Putamen (tissue), 1 donor: ENCODE results near the gene PUS10.
"Not testable (repeated sequence)": the region's sequence is repeated elsewhere in the genome, so short reads cannot be mapped to it uniquely, and the experiment has no call there.

Experiments
- DNase-seq: peaks from one replicate; pipeline ENCODE4 v3.0.0-alpha.2; 2016; ENCODE audit warnings: low spot score

Gene PUS10

DNA sequence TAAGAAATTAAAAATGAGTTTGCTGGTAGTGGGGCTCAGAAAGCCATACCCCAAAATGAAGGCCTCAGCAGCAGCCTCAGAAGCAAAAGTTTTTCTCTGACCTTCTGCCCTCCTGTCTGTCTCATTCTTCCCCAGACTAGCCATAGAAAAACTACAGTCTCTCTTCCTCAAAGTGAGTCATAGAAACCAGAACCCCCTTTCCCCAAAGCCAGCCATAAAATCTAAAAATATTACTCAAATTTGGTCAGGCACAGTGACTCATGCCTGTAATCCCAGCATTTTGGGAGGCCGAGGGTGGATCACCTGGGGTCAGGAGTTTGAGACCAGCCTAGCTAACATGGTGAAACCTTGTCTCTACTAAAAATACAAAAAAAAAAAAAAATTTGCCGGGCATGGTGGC lies 5.8 kb downstream of the PUS10 start:
- not testable (repeated sequence) for DNase-seq

DNA sequence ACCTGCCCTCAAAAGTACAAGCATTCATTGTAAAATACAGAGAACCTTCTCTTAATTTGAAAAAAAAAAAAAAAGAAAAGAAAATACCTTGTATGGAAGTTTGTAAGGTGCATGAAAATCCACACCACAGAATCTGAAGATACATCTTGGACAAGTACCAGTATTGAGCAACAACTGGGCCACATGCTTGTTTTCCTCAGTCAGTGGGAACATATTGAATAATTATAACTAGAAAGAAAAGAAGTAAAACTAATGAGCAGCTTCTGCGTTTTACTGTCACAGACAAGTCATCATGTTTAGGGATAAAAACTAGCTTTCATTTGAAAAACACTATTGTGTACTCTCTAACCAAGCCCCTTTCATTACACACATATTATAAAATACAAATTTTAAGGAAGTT lies 6.4 kb downstream of the PUS10 start:
- DNase-seq, result no peak

DNA sequence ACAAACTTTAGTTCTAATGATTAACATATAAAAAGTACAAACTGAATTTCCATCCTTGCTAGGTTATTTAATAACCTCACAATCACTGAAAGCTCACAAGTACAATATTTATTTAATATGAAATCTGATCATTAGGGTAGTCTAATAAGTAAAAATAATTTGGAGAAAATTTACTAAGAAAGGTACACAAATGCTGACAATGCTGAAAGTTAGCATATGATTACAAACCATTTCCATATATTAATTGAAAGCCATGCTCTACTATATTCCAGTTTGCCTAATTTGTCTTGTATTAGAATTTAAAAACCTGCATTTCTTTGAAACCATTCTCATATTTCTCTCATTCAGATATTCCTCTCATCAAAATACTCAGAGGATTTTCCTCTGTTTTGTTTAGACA lies 8.7 kb downstream of the PUS10 start:
- DNase-seq, result no peak

DNA sequence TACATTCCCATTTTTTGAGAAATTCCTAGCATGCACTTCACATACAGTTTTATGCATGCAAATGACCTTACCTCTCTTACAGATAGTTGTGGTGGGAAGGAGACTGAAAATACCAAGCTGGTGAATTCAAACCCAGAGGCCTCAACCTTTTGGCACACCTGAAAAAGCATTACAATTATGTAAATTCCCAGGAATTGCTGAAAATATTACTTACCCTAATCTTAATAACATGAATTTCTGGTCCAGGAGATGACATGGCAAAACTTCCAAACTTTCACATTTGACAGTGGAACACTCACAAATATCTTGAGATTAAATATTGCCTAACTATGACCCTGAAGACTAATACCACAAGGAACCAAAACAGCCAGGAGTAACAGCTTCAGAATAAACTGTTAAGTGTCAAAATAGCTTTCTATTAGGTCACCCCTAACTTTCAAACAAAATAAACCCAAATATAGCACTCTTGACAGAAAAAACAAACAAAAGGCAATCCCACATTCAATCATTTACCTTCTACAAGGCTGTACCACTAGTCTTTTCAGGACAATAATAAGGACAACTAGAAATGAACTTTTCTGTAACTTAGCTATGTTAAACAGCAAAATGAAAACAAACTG lies 11.5 kb downstream of the PUS10 start:
- no peak for DNase-seq

DNA sequence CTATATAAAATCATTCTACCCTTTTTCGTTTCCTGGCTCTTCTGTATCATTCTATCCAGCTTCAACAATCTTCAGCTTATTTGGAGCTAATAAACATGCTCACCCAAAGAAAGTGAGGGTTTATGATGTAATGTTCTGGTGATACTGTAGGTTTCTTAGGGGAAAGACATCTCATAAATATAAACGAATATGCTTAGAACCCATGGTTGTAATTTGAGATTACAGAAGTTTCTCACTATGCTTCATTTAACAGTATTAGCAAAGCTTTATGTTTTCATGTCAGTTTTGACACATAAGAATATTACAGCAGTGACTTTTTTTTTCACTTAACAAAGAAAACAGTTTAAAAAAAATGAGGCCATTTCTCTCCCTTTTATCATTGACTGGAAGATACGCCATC lies 12.3 kb downstream of the PUS10 start:
- DNase-seq, result no peak

DNA sequence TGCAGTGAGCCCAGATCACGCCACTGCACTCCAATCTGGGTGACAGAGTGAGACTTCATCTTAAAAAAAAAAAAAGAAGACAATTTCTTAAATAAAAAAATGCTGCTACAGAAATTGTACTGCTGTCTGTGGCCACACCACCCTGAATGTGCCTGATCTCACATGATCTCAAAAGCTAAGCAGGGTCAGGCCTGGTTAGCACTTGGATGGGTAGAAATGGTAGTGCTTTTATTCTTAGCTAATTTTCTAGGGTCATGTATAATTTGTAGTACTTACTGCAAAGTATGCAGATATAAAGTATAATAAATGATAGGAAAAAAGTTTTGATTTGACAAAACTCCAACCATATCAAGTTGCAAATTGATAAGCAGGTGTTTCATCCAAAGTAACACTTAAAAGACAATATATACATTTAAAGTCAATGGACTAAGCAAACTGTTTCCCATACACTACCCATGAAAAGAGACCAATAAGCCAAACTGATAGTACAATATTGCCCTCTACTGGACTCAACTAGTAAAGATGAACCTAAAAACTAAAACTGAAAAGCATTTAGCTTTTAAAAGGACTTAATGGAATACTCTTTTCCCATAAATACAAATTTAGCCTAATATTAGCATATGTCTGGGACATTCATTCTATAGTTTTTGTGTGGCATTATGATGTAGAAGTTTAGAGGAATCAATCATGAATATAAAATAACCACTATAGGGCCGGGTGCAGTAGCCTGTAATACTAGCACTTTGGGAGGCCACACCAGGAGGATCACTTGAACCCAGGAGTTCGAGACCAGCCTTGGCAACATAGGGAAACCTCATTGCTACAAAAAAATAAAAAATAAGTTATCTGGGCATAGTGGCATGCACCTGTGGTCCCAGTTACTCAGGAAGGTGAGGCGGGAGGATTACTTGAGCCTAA lies 19.2 kb downstream of the PUS10 start:
- DNase-seq, result peak; percentile 12

DNA sequence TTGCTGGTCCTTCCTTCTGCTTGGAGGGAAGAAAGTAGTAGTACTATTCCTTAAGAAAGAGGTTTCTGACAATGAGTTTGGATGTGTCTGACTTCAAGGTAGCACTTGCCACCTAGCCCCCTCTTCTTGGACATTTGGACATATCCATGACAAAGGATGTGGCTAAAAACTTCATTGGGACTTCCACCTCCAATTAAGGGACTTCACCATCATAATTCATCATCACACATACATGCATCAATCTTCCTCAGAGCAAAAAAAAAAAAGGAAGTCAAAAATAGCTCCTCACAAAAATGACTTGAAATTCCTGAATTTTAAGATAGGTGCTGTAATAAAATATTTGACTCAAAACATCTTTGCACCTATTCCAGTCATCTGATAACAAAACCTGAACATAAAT lies 23.9 kb downstream of the PUS10 start:
- no peak for DNase-seq

DNA sequence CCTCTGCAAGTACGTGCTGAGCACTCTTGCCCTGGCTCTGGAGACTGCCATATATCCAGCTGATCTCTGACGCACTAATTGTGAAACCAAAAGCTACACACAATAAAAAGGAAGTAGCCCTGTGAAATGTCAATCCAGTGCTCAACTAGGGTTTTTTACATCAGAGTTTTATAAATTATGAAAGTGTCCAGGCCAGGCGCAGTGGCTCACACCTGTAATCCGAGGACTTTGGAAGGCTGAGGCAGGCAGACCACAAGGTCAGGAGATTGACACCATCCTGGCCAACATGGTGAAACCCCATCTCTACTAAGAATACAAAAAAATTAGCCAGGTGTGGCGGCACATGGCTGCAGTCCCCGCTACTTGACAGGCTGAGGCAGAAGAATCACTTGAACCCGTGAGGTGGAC lies 25.1 kb downstream of the PUS10 start:
- DNase-seq, result peak; percentile 24

DNA sequence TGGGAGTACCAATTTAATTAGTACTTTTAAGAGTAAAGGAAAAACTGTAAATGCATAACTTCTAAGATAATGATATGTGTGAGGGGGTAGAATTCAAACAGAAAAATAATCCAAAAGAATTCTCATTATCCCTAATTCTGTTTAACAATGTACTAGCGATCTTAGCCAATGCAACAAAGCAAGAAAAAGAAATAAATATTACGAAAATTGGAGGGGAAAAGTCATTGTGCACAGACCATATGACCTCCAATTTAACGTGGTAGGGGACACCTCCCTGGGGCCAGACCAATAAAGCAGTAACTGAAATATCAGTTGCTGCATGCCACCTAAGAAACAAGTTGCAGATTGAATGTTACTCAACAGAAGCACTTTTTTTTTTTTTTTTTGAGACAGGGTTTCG lies 26.4 kb downstream of the PUS10 start:
- no peak for DNase-seq

DNA sequence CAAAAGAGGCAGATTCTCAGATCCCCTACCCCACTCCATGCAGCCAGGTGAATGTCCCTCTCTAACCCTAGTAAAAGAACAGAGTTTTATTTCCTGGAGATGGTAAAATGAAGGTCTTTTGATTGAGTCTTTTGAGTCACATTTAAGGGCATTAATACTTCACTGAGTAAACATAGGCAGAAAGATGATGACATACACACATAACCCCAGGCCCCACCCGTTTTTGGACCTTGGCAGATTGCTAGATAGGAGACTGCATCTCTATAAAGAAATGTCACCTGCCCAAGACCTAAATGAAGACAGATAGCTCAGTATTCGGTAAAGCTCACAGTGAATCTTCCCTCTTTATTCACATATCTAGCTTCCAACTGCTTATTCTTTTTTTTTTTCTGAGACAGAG lies 28.8 kb downstream of the PUS10 start:
- no peak for DNase-seq

DNA sequence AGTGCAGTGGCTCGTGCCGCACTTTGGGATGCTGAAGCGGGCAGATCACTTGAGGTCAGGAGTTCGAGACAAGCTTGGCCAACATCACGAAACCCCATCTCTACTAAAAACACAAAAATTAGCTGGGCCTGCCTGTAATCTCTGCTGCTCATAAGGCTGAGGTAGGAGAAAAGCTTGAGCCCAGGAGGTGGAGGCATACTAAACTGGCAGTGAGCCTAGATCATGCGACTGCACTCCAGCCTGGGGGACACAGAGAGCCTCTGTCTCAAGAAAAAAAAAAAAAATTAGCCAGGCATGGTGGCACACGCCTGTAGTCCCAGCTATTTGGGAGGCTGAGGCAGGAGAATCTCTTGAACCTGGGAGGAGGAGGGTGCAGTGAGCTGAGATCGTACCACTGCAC lies 30.4 kb downstream of the PUS10 start:
- not testable (repeated sequence) for DNase-seq

DNA sequence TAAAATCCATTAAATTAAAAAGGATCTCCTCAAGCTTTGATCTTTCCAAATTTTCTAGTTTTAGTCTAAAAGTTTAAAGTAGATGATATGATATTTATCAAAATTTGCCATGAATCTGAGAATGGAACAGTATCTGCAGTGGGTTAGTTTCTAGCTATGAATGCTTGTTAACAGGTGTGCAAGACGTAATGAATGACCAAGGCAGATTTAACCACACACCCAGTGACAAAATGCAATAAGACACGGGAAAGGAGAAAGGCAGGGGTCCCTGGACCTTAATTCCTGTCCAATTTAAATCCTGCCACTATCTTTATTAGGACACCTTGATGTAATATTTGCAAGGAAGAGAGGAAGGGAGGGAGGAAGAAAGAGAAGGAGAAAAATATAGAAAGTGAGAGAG lies 31.0 kb downstream of the PUS10 start:
- no peak for DNase-seq

DNA sequence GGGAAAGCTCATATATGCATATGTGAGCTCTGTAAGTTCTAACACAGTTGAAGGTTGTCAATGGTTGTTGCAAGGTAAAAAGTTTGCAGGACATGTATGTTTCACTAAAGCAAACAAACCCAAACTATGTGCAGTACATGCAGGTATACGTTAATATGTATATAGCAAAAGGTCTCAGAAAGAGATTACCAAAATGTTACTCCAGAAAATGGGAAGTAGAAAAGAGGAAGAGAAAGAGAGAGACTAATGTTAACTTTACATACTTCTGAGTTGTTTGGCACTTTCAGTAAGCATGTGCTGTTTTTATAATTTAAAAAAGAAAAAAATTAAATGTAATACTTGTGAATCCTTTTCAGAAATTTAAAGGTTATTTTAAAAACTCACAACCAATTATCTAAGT lies 33.3 kb downstream of the PUS10 start:
- DNase-seq, result no peak

DNA sequence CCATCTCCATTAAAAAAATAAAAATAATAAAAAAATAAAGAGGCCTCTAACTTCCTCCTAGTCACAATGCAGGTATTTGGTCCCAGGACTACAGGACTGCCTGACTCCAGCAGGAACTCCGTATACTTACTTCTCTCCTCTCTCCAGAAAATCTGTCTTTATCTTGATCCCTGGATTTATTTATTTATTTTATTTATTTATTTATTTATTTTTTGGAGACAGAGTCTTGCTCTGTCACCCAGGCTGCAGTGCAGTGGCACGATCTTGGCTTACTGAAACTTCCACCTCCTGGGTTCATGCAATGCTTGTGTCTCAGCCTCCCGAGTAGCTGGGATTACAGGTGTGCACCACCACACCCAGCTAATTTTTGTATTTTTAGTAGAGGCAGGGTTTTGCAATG lies 36.0 kb downstream of the PUS10 start:
- DNase-seq, result not testable (repeated sequence)

DNA sequence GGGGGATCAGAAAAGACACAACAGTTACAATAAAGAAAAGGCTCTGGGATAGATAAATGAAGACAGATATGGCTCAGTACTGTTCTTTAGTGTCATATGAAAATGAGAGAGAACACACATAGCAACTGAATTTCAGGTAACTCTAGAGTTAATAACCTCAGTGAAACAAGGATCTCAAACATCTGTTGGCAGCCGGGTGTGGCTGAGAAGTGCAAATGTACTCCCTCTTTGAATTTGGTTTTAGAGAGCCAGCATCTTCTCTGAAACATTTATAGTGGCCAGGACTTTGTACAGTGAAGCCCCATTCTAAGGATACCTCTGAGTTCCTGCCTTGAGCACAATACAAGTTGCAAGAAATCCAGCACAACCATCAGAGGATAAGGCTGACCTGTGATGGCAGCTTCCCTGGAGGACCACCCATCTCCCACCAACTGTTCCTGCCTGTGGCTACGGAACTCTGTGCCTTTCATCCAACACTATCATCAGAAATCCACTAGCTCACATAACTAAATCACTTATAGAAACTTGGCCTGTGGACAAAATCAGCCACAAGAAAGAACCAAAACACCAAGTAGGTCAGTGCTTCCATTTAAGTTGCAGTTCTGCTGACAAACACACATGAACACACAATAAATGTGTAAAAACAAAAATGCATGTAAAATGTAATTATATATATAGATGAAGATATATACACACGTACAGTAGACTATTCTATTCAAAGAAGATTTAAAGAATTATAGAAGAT lies 37.8 kb downstream of the PUS10 start:
- no peak for DNase-seq

DNA sequence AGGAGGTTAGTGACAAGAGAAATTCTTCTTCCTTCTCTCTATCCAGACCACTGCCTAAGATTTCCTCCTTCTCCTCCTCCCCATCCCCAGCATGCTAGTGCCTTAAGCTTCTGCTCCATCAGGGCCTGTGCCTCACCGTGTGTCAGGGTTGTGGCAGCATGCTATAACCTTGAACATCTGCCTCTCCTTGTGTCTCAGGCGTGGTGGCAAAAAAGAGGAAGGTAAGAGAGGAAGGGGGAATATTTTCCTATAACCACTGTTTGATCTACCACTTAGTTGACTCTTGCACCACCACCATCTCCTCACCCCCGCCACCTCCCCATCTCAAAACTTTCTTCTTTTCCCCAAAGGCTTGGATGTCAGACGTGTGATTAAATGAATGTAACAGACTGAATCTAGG lies 38.8 kb downstream of the PUS10 start:
- no peak for DNase-seq

DNA sequence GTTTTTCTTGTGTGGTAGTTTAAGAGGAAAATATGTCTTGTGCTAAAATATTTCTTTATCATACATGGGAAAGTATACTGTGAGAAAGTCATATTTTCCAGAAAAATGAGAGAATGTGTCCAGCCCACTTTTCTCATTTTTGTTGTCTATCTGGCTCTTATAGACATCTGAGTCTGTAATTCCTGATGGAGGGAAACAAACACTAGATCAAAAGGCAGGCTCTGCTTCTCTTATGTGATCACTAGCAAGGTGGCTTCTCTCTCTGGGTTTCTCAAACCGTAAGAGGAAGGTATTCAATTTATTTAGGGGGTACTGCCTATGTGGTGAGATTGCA lies 40.5 kb downstream of the PUS10 start:
- DNase-seq, result no peak

DNA sequence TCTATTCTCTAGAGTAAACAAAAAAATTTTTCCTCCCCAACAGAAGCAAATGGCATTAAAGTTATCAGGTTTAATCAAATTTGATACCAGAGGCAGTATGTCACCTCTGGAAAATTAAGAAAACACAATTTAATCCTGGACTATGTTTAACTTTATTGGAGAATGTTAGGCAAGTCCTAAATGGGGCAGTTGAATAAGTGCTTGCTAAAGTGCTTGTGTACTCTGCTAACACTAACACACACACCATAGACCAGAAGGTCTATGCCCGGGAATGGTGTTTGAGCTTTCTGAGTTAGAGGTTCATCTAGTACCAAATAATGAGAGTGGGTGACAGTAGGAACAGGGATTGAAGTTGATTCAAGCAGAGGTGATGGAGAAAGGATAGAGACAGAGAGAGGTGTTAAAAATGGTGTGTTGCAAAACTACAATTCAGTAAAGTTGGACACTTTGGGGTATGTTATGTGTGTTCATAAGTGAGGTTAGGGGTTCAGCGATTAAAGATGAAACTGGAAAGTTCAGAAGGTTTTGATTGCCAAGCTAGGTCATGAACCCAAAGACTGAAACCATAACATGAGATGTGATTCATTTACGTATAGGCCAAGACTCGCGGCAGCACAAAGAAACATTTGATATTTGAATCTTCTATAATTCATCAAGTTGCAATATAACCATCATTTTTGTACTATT lies 41.0 kb downstream of the PUS10 start:
- no peak for DNase-seq

DNA sequence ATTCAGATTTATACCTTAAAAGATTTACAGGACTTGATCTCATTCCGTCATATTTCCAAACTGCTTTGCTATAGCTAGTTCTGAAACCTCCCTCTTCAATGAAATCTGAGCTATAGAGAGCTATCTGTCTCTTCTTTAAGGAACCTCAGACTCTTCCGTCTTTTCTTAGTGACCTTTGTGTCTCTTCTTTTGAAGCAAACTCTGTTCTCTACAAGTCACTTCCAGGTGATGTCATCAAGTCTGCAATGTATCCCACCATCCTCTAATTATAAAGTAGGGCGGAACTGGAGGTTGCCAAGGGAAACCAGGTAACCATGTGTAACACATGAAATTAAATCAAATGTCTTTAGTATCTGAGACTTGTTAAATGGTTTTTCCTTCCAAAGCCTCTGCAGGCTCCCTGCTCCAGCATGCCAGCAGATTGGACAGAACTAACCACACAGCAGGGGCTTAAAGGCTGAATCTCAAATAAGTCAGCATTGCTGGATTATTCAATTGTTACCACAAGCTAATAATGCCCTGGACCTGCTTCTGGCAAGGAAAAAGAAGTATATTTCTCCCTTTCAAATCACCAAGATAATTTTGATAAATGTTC lies 41.7 kb downstream of the PUS10 start:
- no peak for DNase-seq

DNA sequence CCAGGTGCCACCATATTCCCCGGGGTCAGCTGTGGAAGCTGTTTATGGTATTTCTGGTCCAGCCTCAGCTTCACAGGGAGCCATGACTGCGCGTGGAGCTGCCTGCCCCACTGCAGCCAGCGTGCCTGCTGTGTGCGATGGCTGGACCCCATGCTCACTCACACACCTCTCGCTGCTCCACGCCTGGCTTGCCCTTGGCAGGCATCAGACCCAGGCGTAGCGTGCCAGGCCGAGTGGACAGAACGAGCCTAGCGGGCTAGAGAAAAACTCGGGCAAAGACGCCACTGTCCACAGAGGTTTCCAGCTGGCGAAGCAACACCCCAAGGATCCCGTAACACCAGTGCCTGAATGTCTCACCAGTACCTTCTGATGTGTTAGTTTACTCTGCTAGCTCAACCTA lies 43.4 kb downstream of the PUS10 start:
- no peak for DNase-seq

DNA sequence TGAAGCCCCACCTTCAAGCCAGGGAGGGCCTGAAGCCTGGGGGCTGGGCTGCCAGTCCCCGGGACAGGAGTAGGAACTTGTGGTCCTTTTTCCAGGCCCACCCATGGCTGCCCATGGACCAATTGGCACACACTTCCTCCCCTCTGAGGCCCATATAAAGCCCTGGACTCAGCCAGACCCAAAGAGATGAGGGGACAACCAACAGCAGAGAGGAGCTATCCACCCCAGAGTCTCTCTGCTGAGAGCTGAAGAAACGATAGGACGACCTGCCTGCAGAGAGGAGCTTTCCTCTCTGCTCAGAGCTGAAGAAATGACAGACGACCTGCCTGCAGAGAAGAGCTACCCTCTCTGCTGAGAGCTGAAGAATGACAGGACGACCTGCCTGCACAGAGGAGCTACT lies 44.4 kb downstream of the PUS10 start:
- DNase-seq, result no peak
